Astrocyte of the hippocampus (primary cell): Measurements from ENCODE around the gene ABCC8.

Experiments used
- DNase-seq: peaks from one replicate; pipeline ENCODE4 v3.0.0; 2011; ENCODE audit warnings: low read depth, low spot score

The ABCC8 gene

GRCh38 chr11:17471501-17471900 is 5.1 kb downstream of the ABCC8 start:
- DNase-seq: no peak

- DNase-seq: no peak
Observed at GRCh38 chr11:17469998-17470397, 6.6 kb downstream of the ABCC8 start.

DNA sequence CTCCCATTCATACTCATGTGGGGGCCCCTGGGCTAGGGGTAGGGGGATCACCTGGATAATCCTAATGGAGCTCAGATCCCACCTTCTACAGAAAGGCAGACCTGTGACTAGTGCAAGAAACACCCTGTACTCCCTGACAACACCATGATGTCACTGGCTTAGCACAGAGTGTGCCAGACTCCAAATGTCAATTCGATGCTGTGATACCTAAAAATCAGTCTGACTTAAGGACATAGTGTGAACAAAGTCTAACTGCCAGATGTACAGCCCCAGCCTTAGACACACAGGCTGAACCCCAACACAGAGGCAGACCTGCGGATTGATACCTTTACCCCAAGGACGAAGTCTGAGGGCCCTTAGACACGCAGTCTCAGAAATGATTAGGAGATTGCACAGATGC is 8.5 kb downstream of the ABCC8 start:
- DNase-seq: no peak

GRCh38 chr11:17463546-17464174 is 13.0 kb downstream of the ABCC8 start:
- no peak for DNase-seq

GRCh38 chr11:17462940-17463339 is 13.7 kb downstream of the ABCC8 start:
- DNase-seq: no peak

DNA sequence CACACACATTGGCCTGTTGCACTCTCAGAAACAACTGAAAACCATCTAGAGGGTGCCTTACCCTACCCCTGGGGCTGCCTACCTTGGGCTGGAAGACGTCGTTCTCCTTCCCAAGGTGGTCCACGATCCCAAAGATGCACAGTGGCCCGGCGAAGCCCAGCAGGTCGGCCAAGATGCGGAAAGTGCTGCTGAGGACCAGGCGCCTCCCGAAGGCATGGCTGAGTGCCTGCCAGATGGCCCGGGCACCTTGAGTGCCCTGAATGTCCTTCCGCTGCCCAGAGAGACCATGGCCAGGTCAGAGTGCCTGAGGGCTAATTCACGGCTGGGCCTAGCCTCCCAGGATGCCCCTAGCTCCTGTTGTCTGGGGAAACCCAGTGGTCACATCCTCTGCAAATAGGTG is 16.2 kb downstream of the ABCC8 start:
- no peak for DNase-seq

DNA sequence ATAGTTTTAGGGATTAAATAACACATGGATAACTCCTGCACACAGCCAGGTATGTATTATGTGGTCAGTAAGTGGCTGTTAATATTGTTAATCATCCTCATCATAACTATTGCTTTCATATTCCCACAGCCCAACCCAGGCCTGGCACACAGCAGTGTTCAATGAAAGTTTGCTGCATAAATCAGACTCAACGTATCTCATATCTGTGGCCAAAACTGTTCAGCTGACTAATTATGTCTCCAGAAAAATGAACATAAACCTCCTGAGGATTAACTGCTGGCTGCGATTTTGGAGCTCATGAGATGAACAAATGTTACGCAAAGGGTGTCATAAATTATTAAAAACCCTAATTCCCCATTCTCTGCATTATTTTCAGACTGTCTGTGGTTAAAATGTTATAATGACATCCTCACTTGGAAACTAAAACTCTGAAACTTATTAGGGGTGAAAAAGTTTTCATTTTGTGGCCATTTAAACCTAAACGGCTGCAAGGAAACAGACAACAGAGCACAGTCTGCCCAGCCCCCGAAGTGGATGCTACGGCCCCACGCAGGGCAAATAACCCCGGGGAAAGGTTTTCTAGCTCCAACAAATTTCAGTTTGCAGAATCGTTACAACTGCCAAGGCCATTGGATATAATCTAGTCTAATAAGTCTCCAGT is 17.3 kb downstream of the ABCC8 start:
- DNase-seq: no peak

DNA sequence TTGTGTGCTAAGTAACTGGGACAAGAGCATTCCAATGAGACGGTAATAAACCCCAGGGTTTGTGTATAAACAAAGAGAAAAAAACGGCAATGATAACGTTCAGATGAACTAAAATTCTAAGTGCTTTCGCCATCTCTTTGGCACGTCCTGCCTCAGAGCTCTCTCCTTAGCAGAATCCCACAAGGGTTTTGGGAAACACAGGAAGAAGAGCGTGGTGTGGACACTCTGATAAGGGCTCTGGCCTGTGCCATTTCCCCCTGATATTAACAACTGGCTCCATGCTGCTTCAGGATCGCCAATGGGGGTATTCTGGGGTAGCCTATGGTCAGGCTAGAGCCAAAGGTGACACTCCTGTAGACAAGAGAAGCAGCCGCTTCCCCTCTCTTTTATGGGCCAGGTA is 18.4 kb downstream of the ABCC8 start:
- no peak for DNase-seq

DNA sequence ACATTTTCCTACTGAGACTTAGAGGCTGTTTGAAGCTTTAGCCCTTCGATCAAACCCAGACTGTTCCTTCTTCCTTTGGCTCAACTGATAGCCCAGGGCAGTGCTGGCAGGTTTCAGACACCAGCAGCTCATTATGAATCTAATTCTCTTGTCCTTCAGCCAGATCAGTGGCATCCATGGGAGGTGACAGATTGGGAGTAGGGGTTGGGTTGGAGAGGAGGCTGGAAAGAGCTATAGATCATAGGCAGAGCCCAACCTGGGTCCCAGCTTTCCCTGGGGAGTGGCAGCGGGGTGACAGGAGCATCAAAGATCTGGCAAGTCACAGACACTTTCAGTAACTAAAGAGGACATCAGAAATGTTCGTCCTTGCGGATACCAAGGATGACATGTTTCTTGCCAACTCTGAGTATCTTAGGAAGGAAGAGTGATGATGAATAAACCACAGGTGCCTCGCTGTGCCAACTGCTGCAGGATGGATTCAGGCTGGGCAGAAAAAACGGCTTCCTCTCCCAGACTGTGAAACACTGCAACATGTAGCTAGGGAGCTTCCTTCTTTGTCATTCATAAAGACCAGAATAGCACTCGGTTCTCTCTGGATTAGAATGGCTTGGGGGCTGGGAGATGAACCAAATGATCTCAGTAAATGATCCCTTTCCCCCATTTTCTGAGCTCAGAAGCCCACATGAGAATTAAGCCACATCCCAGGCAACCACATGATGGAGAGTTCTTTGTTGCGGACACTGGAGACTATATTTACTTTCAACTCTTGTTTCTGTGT is 19.1 kb downstream of the ABCC8 start:
- DNase-seq: no peak

- no peak for DNase-seq
Observed at GRCh38 chr11:17452668-17453067, 24.0 kb downstream of the ABCC8 start.

GRCh38 chr11:17449158-17449557 is 27.5 kb downstream of the ABCC8 start:
- no peak for DNase-seq

DNA sequence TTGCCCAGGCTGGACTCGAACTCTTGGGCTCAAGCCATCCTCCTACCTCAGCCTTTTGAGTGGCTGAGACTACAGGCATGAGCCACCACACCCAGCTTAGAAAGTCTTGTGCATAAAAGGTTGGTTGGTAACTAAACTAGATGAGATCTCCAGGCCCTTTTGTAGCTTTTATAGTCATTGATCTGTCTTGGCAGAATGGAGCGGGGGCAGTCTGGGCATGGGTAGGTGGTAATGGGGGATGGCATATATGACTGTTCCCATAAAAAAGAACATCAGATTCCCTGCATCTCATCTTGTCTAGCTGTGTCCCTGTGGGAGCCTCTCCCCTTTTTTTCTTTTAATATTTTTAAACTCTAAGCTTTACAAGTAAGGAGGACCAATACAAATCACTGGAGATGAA is 30.2 kb downstream of the ABCC8 start:
- DNase-seq: no peak

DNA sequence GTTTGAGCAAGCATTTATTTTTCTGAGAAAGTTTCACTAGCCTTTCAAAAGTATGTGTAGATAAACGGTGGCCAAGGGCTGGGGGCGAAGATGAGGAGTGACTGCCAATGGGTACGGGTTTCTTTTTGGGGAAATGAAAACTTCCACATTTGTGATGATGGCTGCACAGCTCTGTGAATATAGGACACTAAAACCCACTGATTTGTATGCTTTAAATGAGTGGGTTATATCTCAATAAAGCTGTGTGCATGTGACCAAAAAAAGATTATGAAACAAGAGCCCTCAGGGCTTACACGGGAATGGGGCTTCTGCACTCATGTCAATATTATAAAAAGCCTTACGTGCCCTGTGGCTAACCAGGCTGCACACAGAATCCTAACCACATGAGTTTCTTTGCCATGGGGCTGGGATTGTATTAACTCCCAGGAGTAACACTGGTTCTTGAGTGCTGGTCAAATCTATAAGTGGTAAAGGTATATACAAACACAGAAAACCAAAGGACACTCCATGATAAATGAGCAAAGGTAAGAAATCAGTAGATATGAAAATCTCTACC is 31.3 kb downstream of the ABCC8 start:
- DNase-seq: no peak

- no peak for DNase-seq
Observed at GRCh38 chr11:17443926-17444690, 32.5 kb downstream of the ABCC8 start.

DNA sequence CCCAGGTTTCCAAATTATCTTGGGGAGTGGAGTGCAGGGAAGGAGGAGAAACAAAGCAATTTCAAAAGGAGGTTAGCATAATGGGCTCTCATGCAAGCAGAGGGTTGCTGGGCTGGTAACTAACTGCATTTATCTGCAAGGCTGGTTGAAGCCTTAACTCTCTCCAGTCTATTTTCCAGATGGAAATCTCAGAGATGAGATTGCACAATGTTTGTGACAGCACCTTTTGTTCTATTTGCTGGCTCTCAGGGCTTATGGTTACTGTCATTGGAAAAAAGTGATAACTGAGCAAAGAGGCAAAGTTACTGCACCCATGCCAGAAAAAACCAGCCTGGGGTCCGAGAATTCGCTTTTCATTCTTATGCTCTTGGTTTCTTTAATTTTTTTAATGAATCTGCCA is 33.2 kb downstream of the ABCC8 start:
- no peak for DNase-seq

- no peak for DNase-seq
Observed at GRCh38 chr11:17443000-17443399, 33.6 kb downstream of the ABCC8 start.

GRCh38 chr11:17439316-17439782 is 37.3 kb downstream of the ABCC8 start:
- no peak for DNase-seq

DNA sequence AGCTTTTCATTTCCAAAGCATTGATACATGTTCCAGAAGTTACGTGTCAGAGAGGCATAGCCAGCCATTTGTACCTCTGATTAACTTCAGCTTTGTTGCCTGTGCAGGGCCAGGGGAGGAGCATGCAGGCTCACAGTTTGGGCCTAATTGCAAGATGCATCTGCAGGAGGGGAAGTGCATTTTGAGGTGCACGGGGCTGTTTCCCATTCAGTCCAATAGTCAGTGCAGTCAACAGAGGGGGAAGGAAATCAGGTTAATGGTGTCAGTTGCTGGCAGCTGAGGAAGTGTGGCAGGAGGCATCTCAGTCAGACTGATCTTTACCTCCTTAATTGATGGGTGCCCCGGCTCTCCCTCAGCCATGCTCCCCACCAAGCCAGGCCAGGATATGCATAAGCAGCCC is 39.3 kb downstream of the ABCC8 start:
- DNase-seq: no peak

- no peak for DNase-seq
Observed at GRCh38 chr11:17434108-17434507, 42.5 kb downstream of the ABCC8 start.

DNA sequence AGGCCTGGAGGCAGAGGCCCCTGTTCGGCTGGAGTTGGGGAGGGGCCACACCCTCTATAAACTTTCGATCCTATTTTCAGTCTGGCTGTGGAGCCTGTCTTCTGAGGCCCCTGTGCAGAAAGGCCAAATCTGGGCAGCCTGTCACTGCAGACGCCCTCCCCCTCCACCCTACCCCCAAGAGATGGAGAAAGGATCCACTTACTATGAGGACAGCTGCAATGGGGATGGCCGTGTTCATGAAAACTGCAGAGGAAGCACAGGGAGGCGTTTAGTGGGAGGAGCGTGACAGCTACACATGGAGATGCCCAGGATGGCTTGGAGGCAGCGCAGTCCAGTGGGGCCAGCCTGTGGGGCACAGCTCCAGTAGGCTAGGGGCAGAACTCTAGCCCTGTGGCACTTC is 44.6 kb downstream of the ABCC8 start:
- no peak for DNase-seq

- DNase-seq: no peak
Observed at GRCh38 chr11:17431139-17431538, 45.5 kb downstream of the ABCC8 start.

DNA sequence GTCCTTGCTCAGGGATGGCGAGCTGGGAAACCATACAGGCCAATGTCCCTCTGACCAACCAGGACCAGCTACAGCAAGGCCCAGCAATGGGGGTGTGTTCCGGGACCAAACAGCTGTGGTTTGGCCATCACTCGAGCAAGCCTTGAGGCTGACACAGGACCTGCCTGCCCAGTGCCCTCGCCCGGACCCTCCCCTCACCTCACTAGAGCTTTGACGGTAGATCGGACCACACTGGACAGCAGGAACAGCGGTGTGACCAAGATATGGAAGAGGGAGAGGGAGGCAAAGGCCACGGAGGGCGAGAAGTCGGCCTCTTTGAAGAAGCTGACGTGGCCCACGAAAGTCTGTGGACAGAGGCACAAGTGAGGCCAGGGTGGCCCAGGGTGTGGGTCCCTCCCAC is 46.0 kb downstream of the ABCC8 start:
- no peak for DNase-seq
